ENCODE measurements around the gene ETV6.

ETV6 gene

DNA sequence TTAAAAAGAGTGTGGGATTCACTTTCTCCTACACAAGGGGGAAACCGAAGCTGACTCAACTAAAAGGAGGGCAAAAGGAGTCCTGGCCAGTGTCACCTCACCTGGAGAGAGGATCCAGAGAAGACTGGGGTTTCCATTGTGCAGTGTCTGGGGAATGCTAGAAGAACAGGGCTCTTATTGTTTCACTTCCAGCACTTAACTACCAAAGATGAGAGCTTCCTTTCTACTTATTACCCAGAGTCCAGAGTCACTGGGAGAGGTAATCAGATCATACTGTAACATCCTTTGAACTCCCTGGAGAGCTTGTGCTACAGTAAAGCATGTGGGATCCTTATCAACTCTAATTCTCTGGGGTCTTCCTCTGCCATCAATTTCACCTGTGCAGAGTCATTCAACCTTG lies 272.9 kb downstream of the ETV6 start:
- no peak for DNase-seq (ENCODE audit: low read depth)

DNA sequence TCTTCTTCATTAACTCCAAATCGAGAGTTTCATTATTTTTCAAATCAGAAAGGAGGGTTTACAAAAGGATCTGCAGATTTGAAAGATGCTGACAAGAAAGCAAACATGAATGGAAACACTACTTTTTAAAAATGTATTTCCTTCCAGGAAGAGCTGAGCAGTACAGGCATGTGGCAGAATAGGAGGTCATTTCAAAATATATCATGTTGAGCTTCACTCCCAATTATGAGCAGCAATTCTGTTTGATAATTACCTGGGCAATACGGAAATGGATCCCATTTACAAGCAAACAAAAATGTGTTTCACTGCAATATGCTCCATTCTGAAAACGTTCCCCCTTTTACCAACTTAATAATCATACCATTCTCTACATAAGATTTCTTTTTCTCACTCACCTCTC lies 273.6 kb downstream of the ETV6 start:
- no peak for DNase-seq (ENCODE audit: low read depth)

DNA sequence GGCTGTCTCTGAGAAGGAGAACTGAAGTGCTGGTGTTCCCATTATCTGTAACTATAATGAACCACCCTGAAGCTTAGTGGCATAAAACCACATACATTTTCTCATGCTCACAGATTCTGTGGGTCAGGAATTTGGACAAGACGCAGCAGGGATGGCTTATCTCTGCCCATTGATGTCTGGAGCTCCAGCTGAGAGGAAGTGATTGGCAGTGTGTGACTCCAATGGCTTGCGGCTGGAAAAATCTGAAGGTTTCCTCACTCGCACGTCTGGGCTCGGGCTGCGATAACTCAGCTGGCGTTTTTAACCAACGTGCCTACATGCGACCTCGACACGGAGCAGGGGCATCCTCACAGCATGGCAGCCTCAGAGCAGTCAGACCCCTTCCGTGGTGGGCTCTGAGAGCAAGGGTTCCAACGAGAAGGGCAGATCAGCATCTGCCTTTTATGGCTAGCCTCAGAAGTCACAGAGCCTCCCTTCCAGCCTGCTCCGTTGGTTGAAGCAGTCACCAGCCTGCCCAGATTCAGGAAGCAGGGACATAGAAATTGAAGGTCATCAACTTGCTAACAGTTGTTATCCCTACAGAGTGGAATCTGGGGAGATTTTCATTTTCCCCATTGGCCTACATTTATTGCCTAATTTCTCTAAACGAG lies 277.9 kb downstream of the ETV6 start:
- peak; percentile 58 for DNase-seq (ENCODE audit: low read depth)

DNA sequence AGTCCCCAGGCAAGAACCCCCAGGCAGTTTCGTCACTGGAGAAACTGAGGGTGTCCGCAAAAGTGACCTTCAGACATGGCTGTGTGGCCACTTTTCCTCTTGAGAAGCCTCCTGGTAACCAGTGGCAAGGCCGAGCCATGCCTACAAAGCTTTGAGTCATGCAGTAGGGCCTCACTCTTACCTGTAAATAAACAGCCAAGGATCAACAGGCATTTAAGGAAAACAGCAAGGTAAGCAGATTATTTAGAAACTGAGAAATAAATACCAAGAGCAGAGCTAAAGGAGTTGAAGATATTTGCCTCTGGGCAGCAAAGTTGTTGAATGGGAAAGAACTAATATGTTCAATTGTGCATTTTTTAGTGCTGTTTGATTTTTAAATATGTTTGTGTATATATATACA lies 280.2 kb downstream of the ETV6 start:
- no peak for DNase-seq (ENCODE audit: low read depth)

DNA sequence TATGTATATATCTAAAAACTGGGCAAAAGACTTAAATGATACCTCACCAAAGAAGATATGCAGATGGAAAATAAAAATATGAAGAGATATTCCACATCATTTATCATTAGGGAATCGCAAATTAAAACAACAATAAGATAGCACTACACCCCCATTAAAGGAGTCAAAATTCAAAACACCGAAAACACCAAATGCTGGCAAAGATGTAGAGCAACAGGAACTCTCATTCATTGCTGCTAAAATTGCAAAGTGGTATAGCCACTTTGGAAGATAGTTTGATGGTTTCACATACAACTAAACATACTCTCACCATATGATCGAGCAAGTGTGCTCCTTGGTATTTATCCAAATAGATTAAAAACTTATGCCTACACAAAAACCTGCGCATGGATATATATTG lies 289.7 kb downstream of the ETV6 start:
- no peak for DNase-seq (ENCODE audit: low read depth)

DNA sequence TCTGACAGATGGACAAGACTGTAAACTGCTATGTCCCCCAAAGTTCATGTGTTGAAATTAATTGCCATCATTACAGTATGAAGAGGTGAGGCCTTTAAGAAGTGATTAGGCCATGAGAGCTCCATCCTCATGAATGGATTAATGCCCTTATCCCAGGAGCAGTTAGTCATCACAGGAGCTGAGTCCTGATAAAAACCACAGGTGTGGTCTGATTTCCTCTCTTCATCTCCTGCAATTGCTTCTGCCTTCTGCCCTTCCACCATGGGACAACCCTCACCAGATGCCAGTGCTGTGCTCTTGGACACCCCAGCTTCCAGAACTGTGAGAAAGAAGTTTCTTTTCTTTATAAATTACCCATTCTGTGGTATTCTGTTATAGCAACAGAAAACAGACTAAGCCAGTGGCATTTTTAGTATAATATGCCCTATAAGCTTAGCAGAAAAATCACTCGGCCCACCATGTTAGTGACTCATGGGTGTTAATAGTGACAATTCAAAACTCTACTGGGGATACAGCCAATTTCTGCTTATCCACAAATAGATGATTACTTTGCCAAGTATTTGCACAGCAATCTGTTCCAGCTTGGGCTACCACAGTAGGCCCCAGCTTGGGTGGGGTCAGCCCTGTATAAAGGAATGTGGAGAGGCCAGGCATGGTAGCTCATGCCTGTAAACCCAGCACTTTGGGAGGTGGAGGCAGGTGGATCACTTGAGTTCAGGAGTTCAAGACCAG lies 292.3 kb downstream of the ETV6 start:
- DNase-seq (ENCODE audit: low read depth), result peak; percentile 28

DNA sequence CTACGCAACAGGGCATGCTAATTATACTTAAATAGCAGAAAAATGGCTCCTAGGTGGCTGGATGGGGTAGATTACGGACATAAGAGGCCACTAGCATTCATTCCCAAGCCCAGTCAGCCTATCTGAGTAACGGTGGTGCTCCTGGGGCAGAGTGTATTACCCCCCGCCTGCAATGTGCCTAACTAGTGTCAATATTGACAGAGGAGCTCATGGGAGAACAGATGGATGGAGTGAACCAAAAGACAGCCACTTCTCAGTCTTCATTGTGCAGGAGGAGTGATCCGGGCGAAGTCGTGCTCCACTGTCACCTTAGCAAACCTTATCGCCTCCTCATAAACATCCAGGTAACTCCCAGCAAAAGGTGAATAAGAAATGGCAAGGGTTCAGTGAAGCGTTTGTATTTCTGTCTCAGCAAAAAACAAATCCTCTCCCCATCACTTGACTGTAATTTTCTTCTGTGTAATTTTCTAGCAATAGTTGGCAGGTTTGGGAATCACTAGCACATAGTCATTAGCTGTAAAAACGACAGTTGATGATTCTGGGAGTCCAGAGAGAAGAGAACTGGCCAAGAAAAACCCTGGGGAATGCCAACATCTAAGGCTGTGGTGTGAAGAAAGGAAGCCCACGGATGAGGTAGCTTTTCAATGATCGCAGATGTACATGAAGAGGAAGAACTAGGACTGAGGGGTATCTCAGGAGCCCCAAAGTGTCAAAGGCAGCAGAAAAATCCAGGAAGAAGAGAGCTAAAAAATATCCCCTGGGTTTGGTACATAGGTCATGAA lies 294.6 kb downstream of the ETV6 start:
- no peak for DNase-seq (ENCODE audit: low read depth)

Data from amniotic epithelial cell (primary cell).